Hypothalamus (tissue), 51 donors: Measurements from ENCODE around the gene WNT4.

Source experiments
- DNase-seq, 51 donors: peaks; one replicate each; lab custom pipeline; 2025; lab: John Stamatoyannopoulos, UW

The WNT4 gene

DNA sequence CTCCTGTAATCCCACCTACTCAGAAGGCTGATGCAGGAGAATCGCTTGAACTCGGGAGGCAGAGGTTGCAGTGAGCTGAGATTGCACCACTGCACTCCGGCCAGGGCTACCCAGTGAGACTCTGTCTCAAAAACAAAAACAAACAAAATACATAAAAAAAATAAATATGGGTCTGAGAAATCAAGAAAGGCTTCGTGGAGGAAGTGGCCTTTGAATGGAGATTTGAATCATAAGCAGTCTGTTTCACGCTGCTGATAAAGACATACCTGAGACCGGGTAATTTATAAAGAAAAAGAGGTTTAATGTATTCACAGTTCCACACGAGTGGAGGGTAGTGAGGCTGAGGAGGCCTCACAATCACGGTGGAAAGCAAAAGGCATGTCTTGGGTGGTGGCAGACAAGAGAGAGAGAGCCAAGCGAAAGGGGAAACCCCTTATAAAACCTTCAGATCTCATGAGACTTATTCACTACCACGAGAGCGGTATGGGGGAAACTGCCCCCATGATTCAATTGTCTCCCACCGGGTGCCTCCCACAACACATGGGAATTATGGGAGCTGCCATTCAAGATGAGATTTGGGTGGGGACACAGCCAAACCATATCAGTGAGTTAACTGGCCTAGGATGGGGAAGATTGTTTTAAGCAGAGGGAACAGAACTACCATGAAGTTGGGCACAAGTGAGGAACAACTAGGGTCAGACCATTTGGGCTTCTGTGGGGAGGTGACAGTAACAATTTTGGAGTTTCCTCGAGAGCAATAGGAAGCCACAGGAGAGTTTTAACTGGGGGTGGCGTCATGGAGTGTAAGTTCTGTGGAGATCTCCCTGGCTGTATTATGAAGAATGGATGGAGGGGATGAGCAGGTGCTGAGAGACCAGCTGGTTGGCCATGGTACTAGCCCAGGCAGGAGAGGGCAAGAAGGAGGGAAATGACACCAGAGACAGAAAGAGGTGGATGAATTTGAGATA lies 22.2 kb upstream of the WNT4 start:
- DNase-seq, result no peak

DNA sequence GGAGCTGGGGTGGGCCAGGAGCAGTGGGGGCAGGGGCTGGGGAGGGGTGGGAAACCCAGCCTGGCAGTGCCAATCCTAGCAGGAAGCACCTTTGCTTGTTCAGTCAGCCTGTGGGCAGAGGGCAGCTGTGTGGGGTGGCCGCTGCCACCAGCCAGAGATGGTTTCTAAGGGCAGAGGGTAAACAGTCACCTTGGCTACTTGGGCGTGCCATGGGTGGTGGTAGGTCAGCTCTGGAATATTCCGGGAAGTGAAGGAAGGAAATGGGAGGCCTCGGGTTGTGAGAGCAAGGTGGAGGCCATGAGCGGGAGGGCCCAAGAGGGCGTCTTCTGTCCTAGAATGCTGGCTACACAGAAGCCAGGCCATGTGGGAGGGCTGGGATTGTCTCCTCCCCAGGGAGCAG lies 20.7 kb upstream of the WNT4 start:
- DNase-seq, result no peak

DNA sequence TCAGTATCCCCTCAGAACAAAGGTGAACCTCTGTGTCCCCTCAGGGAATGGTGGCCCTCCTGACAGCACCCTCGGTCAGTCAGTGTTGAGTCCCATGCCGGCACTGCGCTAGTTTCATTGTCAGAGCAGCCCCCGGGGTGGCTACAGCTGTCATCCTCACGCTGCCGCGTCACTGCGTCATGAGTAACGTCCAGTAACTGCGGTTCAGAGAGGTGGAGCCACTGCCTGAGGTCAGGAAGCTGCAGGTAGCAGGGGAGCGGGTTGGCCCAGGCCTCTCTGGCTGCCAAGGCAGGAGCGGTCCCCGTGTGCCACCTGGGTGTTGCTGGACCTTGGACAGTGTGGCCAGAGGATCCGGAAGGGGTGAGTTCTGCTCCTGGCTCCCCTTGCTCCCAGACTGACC lies 20.2 kb upstream of the WNT4 start:
- DNase-seq, result no peak

- no peak for DNase-seq
Observed at GRCh38 chr1:22159891-22160290, 17.0 kb upstream of the WNT4 start.

GRCh38 chr1:22158654-22159053 lies 15.8 kb upstream of the WNT4 start:
- no peak for DNase-seq

DNA sequence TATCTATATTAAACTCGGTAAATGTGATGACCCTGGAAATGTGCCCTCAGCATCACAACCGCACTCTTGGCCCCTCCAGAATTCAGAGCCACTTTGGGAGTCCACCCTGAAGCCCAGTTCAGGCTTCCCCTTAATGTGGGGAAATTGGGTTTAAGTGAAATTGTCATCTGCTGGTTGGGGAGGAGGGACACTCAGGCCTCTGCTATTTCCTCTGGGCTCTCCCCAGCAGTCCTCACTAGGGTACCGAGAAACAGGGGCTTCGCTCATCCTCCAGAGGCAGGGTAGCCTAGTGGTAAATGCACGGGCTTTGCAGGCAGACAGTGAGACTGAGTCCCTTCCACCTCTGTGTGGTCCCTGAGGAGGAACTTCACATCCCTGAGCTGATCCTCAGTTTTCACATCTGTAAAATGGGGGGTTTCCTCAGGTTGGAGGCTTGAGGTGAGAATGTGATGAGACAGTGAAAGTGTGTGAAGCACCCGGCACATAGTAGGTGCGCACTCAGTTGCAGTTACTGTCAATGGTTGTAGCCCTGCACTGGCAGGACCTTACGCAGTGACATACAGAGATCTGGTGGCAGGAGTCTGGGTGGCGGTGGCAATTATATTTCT lies 14.6 kb upstream of the WNT4 start:
- no peak for DNase-seq

DNA sequence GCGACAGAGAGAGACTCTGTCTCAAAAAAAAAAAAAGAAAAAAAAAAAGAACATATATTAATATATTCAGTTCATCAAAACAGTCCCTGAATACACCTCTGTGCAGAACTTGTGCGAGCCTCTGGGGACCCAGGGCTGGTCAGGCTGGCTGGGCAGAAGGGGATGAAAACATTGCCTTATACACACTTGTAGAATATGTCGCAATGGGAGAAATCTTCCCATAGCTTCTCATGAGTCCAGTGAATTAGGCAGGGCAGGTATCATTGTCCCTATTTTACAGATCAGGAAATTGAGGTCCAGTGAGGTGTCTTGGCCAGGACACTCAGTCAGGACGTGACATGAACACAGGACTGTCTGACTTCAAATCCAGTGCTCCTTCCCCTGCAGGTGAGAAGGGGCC lies 12.6 kb upstream of the WNT4 start:
- no peak for DNase-seq

DNA sequence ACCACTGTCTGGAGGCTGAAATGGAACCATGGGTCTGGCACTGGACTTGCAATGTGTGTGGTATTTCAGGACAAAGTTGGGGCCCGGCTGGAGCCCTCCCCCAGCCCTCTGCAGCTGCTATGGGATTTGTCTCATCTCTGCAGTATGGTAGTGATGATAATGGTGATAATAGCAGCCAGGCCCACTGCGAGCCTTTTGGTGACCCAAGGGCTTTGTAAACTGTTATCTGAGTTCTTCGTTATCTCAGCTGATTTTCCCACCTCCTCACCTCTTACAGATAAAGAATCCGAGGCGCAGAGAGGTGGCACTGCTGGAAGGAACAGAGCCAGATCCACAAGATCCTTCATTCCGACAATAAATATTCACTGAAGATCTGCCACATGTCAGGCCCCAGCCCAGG lies 11.7 kb upstream of the WNT4 start:
- no peak for DNase-seq

DNA sequence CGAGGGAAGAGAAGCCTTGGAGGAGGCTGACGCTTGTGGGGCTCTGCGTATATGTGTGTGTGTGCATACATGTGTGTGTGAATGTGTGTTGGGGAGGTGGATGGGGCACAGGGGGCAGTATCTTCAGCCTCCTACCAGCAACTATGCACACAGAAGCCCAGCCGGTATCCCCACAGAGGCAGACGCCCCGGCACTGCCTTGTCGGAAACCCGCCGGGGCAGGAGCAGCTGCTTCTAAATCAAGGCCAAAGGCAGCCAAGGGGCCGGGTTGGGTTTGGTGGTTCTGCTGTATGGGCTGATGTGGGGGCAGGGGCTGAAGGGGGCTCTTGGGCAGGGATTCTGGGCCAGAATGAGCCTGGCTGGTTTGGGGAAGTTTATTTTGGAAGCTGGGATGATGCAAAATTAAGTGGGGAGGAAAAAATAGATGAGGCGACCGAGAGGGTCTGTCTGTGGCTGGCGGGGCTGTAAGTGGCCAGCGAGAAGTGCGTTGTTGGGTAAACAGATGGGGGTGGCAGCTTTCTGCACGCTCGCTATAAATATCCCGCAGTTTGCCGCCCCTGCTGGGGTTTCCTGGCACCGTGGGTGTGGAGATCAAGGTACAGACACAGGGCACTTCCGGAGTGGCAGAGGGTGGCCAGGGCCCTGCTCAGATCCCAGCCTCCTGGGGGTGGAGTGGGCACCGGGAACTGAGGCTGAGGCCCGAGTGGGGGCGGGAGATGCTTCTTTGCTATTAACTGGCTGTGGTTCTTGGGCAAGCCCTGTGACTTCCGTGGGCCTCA lies 11.0 kb upstream of the WNT4 start:
- DNase-seq, result no peak

DNA sequence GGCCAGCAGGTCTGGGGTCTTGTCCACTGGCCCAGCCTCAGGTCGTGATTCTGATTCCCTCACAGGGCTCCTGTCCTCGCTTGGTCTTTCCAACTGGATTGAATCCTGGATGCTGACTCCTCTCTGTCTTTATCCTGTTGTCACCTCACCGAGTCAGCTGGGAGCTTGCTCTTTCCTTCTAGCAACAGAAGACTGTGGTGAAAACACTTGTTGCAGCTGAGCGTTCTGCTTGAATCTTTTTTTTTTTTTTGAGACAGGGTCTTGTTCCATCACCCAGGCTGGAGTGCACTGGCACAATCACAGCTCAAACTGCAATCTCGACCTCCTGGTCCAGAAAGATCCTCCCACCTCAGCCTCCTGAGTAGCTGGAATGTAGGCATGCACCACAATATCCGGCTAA lies 8.0 kb upstream of the WNT4 start:
- DNase-seq, result no peak

- DNase-seq, result peak in 5 of 51 donors; percentile 24 to 40 (median 38)
Observed at GRCh38 chr1:22142315-22143064, 407 bp downstream of the WNT4 start.

DNA sequence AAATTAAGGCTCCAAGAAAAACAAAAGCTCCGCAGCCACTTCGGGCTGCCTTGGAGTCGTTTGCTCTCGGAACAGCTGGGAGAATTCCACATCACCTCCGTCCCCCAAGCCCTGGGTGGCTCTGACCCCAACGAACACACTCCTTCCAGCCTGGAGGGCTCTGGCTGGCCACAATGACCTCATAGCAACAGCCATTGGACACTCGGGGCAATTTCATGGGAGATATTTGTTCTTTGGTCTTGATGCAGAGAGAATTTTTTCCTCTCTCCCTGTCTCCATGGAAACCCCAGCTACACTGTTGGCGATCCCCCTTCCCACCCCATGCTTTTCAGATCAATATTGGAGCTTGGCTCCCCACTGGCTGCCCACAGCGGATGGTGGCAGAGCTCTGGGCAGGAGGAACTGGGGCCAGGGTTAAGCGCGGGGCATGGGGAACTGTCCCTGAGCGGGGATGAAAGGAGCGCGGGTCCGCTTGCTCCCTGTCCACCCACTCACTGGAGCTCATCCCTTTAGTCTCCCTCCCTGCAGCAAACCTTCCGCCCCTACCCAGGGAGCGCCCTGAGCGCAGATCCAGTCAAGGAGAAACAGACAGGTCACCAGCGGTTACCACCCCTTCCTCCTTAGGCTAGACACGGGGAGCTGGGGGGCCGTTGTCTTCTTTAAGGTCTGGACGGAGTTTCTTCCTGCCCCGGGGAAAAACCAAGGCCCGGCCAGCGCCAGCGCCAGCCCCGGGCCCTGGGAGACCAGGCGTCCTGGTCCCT lies 1.2 kb downstream of the WNT4 start:
- DNase-seq, result peak in 3 of 51 donors; percentile 16 to 40 (median 22)

- no peak for DNase-seq
Observed at GRCh38 chr1:22140694-22141093, 2.2 kb downstream of the WNT4 start.

DNA sequence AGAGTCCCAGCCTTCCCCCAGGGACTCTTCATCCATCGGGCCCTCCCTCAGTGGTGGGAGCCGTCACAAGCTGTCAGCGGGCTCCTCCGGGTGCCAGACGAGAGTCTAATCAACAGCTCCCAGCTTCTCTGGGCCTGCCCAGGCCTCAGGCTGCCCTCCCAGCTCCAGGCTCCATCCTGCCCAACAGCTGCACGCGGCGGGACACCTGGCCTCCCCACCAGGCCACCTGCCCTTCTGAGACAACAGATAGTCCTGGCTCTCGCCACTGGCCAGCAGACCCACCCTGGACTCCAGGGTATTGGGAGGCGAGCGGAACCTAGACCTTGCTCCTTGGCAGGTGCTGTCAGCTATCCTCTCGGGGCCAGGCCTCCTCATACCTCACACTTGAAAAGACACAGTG lies 3.1 kb downstream of the WNT4 start:
- no peak for DNase-seq

- no peak for DNase-seq
Observed at GRCh38 chr1:22139066-22139594, 3.8 kb downstream of the WNT4 start.

- DNase-seq, result no peak
Observed at GRCh38 chr1:22137004-22137720, 5.7 kb downstream of the WNT4 start.

DNA sequence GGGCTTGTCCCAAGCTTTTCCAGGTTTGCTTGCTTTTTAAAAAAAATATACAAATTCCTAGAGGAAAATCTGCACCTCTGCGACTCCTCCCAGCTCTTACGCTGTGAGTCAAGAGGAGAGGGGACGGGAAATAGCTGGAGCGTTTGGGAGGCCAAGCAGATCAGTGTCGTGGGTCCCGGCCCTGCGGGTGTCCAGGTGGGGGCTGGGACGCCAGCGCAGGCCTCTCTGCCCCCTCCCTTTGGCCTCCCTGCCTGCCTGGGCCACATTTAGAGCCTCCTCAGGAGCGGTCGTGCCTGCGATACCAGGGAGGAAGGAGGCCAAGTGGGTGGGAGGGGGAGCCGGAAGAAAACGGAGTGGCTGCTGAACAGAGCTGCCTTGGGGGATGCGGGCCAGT lies 9.0 kb downstream of the WNT4 start:
- no peak for DNase-seq

GRCh38 chr1:22133247-22133930 lies 9.5 kb downstream of the WNT4 start:
- DNase-seq, result no peak
